B cell (primary cell): Measurements from ENCODE around the gene PCGF3. TPM values are rescaled to one million over a fixed set of nuclear protein-coding genes. Genes with fewer than 3 reads are reported as not detected.

Experiments used
- ATAC-seq: fragments of 200-7000 bp; cut with Tn5 transposase; one replicate; pipeline ENCODE4 v1.10.0; 2021; ENCODE audit warnings: low read depth, mild to moderate bottlenecking, moderate number of reproducible peaks, moderate library complexity
- CTCF ChIA-PET: fragments of 350-600 bp; sonication (Branson Sonifier 250); formaldehyde crosslinking; loops from one replicate; lab custom pipeline; 2021; ENCODE audit warnings: antibody characterized with exemption, inconsistent platforms; lab: Charles Lee
- POLR2A ChIA-PET: fragments of 350-600 bp; sonication (Branson Sonifier 250); formaldehyde crosslinking; loops from one replicate; lab custom pipeline; 2021; ENCODE audit warnings: antibody characterized with exemption; lab: Charles Lee
- DNase-seq: peaks from one replicate; pipeline ENCODE4 v3.0.0; 2013
- H2AFZ ChIP-seq: 2 replicates; pipeline ENCODE4 v1.6.1; 2012; ENCODE audit warnings: mild to moderate bottlenecking, low read depth, low read length; ENCODE audit not compliant: insufficient read depth, poor library complexity, severe bottlenecking
- H3K27ac ChIP-seq, 2 donors: 1 replicate in 1 of 2; 2 replicates in 1 of 2; pipeline ENCODE4 v1.5.1; 2012 to 2013; ENCODE audit warnings: low read length in 2 of 2, mild to moderate bottlenecking in 2 of 2, moderate library complexity in 1 of 2
- H3K27me3 ChIP-seq, 4 experiments: fragments of 200-600 bp in 1 of 4; sonication (generic) in 1 of 4; replicated peaks in 1 of 4; 1 replicate in 2 of 4; 2 replicates in 2 of 4; pipeline versions ENCODE4 v1.6.1 to v1.7.0; 2013 to 2016; ENCODE audit warnings: low read length in 3 of 4, mild to moderate bottlenecking in 2 of 4, mixed read lengths in 1 of 4, moderate library complexity in 1 of 4; ENCODE audit not compliant: insufficient read depth in 4 of 4, control insufficient read depth in 3 of 4; ENCODE audit errors: control extremely low read depth in 1 of 4
- H3K36me3 ChIP-seq, 2 experiments: replicated peaks in 1 of 2; 1 replicate in 1 of 2; 2 replicates in 1 of 2; pipeline versions ENCODE4 v1.6.1 to v1.7.1; 2013; ENCODE audit warnings: low read length in 1 of 2; ENCODE audit not compliant: insufficient read depth in 2 of 2, control insufficient read depth in 1 of 2; ENCODE audit errors: control extremely low read depth in 1 of 2, extremely low read depth in 1 of 2
- H3K4me1 ChIP-seq, 2 donors: fragments of 200-600 bp in 1 of 2; sonication (generic) in 1 of 2; 1 replicate in 1 of 2; 2 replicates in 1 of 2; pipeline versions ENCODE4 v1.5.1 to v1.6.1; 2013 to 2017; ENCODE audit warnings: low read length in 2 of 2; ENCODE audit not compliant: control insufficient read depth in 2 of 2, insufficient read depth in 2 of 2
- H3K4me2 ChIP-seq: replicated peaks from 2 replicates; pipeline ENCODE3; 2012; ENCODE audit warnings: mild to moderate bottlenecking, low read depth, low read length; ENCODE audit not compliant: poor library complexity, severe bottlenecking
- H3K4me3 ChIP-seq, 5 experiments: fragments of 200-600 bp in 1 of 5; sonication (generic) in 1 of 5; 1 replicate in 3 of 5; 2 replicates in 2 of 5; pipeline versions ENCODE4 v1.5.1 to v1.7.0; 2011 to 2016; ENCODE audit warnings: low read length in 4 of 5, mild to moderate bottlenecking in 4 of 5, low read depth in 2 of 5, control low read depth in 1 of 5, moderate library complexity in 1 of 5; ENCODE audit not compliant: insufficient read depth in 1 of 5; ENCODE audit errors: control extremely low read depth in 1 of 5, extremely low read depth in 1 of 5
- H3K79me2 ChIP-seq: fragments of 200-600 bp; sonication (generic); one replicate; pipeline ENCODE4 v1.6.0; 2016; ENCODE audit warnings: low read length; ENCODE audit not compliant: control insufficient read depth, insufficient read depth
- H3K9ac ChIP-seq: fragments of 200-600 bp; sonication (generic); 2 replicates; pipeline ENCODE4 v1.6.1; 2017; ENCODE audit warnings: mild to moderate bottlenecking, low read length, moderate library complexity
- H3K9me3 ChIP-seq, 3 donors: one replicate each; pipeline versions ENCODE4 v1.6.1 to v1.7.1; 2013; ENCODE audit warnings: low read length in 2 of 3; ENCODE audit not compliant: control insufficient read depth in 2 of 3, insufficient read depth in 1 of 3; ENCODE audit errors: control extremely low read depth in 1 of 3
- H4K20me1 ChIP-seq: 2 replicates; pipeline ENCODE4 v1.6.0; 2012; ENCODE audit warnings: mild to moderate bottlenecking, low read length; ENCODE audit not compliant: insufficient read depth, control insufficient read depth, poor library complexity, severe bottlenecking
- H3K27ac Mint-ChIP-seq: one replicate; pipeline ENCODE4 v1.8.0; 2021; ENCODE audit warnings: mixed read lengths
- H3K27me3 Mint-ChIP-seq: one replicate; pipeline ENCODE4 v1.8.0; 2021; ENCODE audit warnings: mixed read lengths
- H3K4me1 Mint-ChIP-seq: one replicate; pipeline ENCODE4 v1.8.0; 2021; ENCODE audit warnings: mixed read lengths
- H3K4me3 Mint-ChIP-seq: one replicate; pipeline ENCODE4 v1.8.0; 2021; ENCODE audit warnings: mixed read lengths
- H3K9me3 Mint-ChIP-seq: one replicate; pipeline ENCODE4 v1.8.0; 2022; ENCODE audit warnings: mixed read lengths; ENCODE audit not compliant: insufficient read depth
- CTCF ChIP-seq: fragments of 200-600 bp; IDR thresholded peaks from one replicate; pipeline ENCODE4 v1.8.0; 2022; ENCODE audit warnings: antibody characterized with exemption, mild to moderate bottlenecking
- EZH2 ChIP-seq: IDR thresholded peaks from 2 replicates; pipeline ENCODE4 v1.6.1; 2012; ENCODE audit warnings: borderline replicate concordance, low read depth, mild to moderate bottlenecking, moderate library complexity, low read length; ENCODE audit not compliant: insufficient read depth, poor library complexity, severe bottlenecking
- WGBS: methylation state at CpG from one replicate; pipeline ENCODE4 v1.1.5; 2013; ENCODE audit warnings: missing lambda C conversion rate; ENCODE audit not compliant: insufficient coverage; 5-methylcytosine and 5-hydroxymethylcytosine counted together
- intact Hi-C: fragments of 100-400 bp; cut with micrococcal nuclease; formaldehyde crosslinking; loops from one replicate; pipeline ENCODE4 v1.10.0; 2022
- polyA plus RNA-seq: library from polyadenylated mRNA; depleted of rRNA; stranded (reverse); fragments of >200 nt; gene quantifications from 2 replicates; pipeline ENCODE4 v1.2.3, GENCODE V29; 2012
- total RNA-seq, 2 donors: library from RNA; stranded (reverse); fragments of 120-200 nt in 1 of 2; gene quantifications; 1 replicate in 1 of 2; 2 replicates in 1 of 2; pipeline versions ENCODE4 v1.2.3 to v1.2.4, GENCODE V29; 2013 to 2022

PCGF3 gene
- total and polyA plus RNA-seq, 2 donors (not counting 1 experiment from before 2014, with no cell fraction given): 65.7 to 90.3 TPM

- Histone ChIP-seq H3K4me2 (no peak overlapping the region), H3K27ac (no peak overlapping the region), H3K36me3 (no peaks in the 10 kb centered on the region), H3K4me1 (peaks cover 32 to 48% of the 10 kb centered on the region in 2 donors), H3K27me3 (peaks cover 0 to 2% (median 0%) of the 10 kb centered on the region in 4 experiments), H4K20me1 (no peaks in the 10 kb centered on the region), H3K4me3 (no peak overlapping the region), H2AFZ (no peak overlapping the region), H3K79me2 (peaks cover 10% of the 10 kb centered on the region), H3K9me3 (peaks cover 0 to 10% (median 0%) of the 10 kb centered on the region in 3 donors), H3K9ac (no peak overlapping the region)
- no peak for TF ChIP-seq CTCF
- no peak for TF ChIP-seq EZH2
- no peaks in the 10 kb centered on the region for H3K27me3 Mint-ChIP-seq
- ATAC-seq: no peak
- H3K4me1 Mint-ChIP-seq: peaks cover 34% of the 10 kb centered on the region
- CTCF ChIA-PET: no interaction called here
- DNase-seq: no peak
- H3K9me3 Mint-ChIP-seq: no peaks in the 10 kb centered on the region
- peak overlapping the region; percentile 26 for H3K4me3 Mint-ChIP-seq
- intact Hi-C loops: loop anchor here (10.0 kb wide), 1 partner anchor 605 kb away; the partner anchor contains the start of gene MAEA
- WGBS: 94% methylated on average over 11 of the region's 11 CpGs
- POLR2A ChIA-PET: no interaction called here
- no peak overlapping the region for H3K27ac Mint-ChIP-seq
Measured at GRCh38 chr4:679629-680028, 26.0 kb upstream of the PCGF3 start.

GRCh38 chr4:680091-680490 lies 25.5 kb upstream of the PCGF3 start:
- 95% methylated on average over 8 of the region's 9 CpGs for WGBS
- POLR2A ChIA-PET: no interaction called here
- peak overlapping the region in 1 of 5 experiments; percentile 53 for H3K4me3 ChIP-seq
- H3K9ac ChIP-seq: peak overlapping the region; percentile 54
- H4K20me1 ChIP-seq: no peaks in the 10 kb centered on the region
- ATAC-seq (no peak), DNase-seq (no peak)
- CTCF ChIA-PET: no interaction called here
- intact Hi-C loops: no loop called here
- Mint-ChIP-seq H3K9me3 (no peaks in the 10 kb centered on the region), H3K4me1 (peaks cover 35% of the 10 kb centered on the region), H3K27ac (no peak overlapping the region), H3K4me3 (peak overlapping the region; percentile 71), H3K27me3 (peaks cover 2% of the 10 kb centered on the region)
- peaks cover 28 to 44% of the 10 kb centered on the region in 2 donors for H3K4me1 ChIP-seq
- H3K79me2 ChIP-seq: peaks cover 5% of the 10 kb centered on the region
- peaks cover 0 to 2% (median 0%) of the 10 kb centered on the region in 4 experiments for H3K27me3 ChIP-seq
- H3K4me2 ChIP-seq: peak overlapping the region; percentile 93
- no peaks in the 10 kb centered on the region for H3K36me3 ChIP-seq
- TF ChIP-seq EZH2 (no peak), CTCF (no peak)
- H3K9me3 ChIP-seq: peaks cover 0 to 10% (median 0%) of the 10 kb centered on the region in 3 donors
- no peak overlapping the region for H3K27ac ChIP-seq
- H2AFZ ChIP-seq: peak overlapping the region; percentile 76
